Measurements from ENCODE around the gene RBFOX2. TPM values are rescaled to one million over a fixed set of nuclear protein-coding genes. Genes with fewer than 3 reads are reported as not detected.

The RBFOX2 gene
- total RNA-seq, 2 experiments from 2014 or later, result 0.36 to 1.1 TPM

- H3K4me1 Mint-ChIP-seq, result no peaks in the 10 kb centered on the region
- no peaks in the 10 kb centered on the region for H3K36me3 Mint-ChIP-seq
- no peaks in the 10 kb centered on the region for H3K9me3 Mint-ChIP-seq
- no peak overlapping the region for H3K27ac Mint-ChIP-seq
- ATAC-seq (ENCODE audit: low read depth) (no peak), DNase-seq (no peak)
- POLR2A ChIA-PET, result no interaction called here
- peaks cover 15% of the 10 kb centered on the region for H3K27me3 Mint-ChIP-seq
- no peak overlapping the region for H3K4me3 Mint-ChIP-seq
Observed at GRCh38 chr22:35775339-35775738, 253.3 kb downstream of the RBFOX2 start.

DNA sequence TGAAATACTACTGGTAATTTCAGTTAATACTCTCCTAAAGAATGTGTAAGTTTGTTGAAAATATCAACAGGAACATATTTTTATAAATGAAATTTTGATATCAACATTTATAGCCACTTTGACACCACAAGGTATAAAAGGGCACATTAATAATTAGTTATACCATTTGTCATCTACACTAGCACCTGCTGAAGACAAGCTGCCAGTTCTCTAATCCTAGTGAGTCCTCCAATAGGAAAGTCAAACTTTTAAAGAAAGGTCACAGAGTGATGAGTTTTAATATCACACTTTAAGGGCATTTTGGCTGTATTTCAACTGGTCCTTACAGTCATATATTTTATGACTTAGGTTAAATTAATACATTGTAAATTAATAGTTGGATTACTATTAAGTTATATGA, 258.6 kb downstream of the RBFOX2 start:
- no peak overlapping the region for H3K4me3 Mint-ChIP-seq
- ATAC-seq (ENCODE audit: low read depth), result no peak
- H3K36me3 Mint-ChIP-seq, result no peaks in the 10 kb centered on the region
- H3K27ac Mint-ChIP-seq, result no peak overlapping the region
- H3K4me1 Mint-ChIP-seq, result no peaks in the 10 kb centered on the region
- no peak for DNase-seq
- peaks cover 13% of the 10 kb centered on the region for H3K27me3 Mint-ChIP-seq
- POLR2A ChIA-PET, result no interaction called here
- no peaks in the 10 kb centered on the region for H3K9me3 Mint-ChIP-seq

GRCh38 chr22:35766654-35767580, 261.7 kb downstream of the RBFOX2 start:
- H3K4me3 Mint-ChIP-seq, result no peak overlapping the region
- H3K4me1 Mint-ChIP-seq, result no peaks in the 10 kb centered on the region
- H3K36me3 Mint-ChIP-seq, result no peaks in the 10 kb centered on the region
- H3K27me3 Mint-ChIP-seq, result peaks cover 10% of the 10 kb centered on the region
- DNase-seq (no peak), ATAC-seq (ENCODE audit: low read depth) (no peak)
- H3K9me3 Mint-ChIP-seq, result no peaks in the 10 kb centered on the region
- H3K27ac Mint-ChIP-seq, result no peak overlapping the region
- POLR2A ChIA-PET, result no interaction called here

DNA sequence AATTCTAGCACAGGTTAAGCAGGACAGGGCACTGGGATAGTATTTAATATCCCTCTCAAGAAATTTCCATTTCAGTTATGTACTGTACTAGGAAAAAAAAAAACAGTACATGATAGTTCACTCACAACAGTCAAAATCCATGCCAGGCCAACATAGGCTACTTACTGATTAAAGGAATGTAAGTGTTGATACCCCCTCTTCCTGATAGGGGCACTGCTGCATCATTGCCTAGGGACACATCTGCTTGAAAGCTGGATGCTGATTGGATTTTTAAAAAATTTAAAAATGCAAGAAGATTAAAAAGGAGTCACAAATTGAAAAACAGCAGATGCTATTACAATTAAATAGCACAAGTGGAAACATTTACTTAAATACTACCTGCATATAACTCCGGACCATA, 267.6 kb downstream of the RBFOX2 start:
- ATAC-seq (ENCODE audit: low read depth), result no peak
- no peak for DNase-seq
- POLR2A ChIA-PET, result no interaction called here

GRCh38 chr22:35758394-35758793, 270.2 kb downstream of the RBFOX2 start:
- H3K27ac Mint-ChIP-seq, result no peak overlapping the region

More for the DNA sequence above, 267.6 kb downstream of the RBFOX2 start:
- Mint-ChIP-seq H3K4me3 (no peak overlapping the region), H3K27me3 (peaks cover 3% of the 10 kb centered on the region), H3K36me3 (no peaks in the 10 kb centered on the region), H3K27ac (no peak overlapping the region), H3K9me3 (no peaks in the 10 kb centered on the region), H3K4me1 (no peaks in the 10 kb centered on the region)

DNA sequence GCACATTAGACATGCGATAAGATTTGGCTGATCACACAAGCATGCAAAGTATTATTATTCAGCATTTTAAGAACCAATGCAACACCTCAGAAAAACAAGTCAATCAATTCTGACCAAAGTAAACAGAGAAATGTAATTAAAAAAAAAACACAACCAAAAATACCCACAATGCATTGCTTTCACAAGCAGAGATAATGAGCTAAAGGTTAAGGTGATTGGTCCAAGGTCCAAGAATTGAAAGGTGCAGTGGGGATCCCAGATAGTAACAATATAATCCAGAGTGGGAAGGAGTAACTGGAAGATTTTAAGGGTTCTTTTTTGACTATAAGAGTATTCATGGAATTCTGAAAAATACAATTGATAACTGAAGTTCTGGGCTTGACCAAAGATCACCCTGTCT, 271.9 kb downstream of the RBFOX2 start:
- no peak overlapping the region for H3K4me3 Mint-ChIP-seq
- ATAC-seq (ENCODE audit: low read depth), result no peak
- H3K27me3 Mint-ChIP-seq, result peaks cover 2% of the 10 kb centered on the region
- H3K4me1 Mint-ChIP-seq, result peaks cover 4% of the 10 kb centered on the region
- no peaks in the 10 kb centered on the region for H3K36me3 Mint-ChIP-seq
- no peak overlapping the region for H3K27ac Mint-ChIP-seq
- DNase-seq, result no peak
- POLR2A ChIA-PET, result no interaction called here
- H3K9me3 Mint-ChIP-seq, result no peaks in the 10 kb centered on the region

More at GRCh38 chr22:35758394-35758793, 270.2 kb downstream of the RBFOX2 start:
- H3K9me3 Mint-ChIP-seq, result no peaks in the 10 kb centered on the region
- ATAC-seq (ENCODE audit: low read depth), result no peak
- no peak for DNase-seq
- POLR2A ChIA-PET, result no interaction called here
- no peak overlapping the region for H3K4me3 Mint-ChIP-seq
- peaks cover 2% of the 10 kb centered on the region for H3K27me3 Mint-ChIP-seq
- peaks cover 1% of the 10 kb centered on the region for H3K4me1 Mint-ChIP-seq
- H3K36me3 Mint-ChIP-seq, result no peaks in the 10 kb centered on the region

DNA sequence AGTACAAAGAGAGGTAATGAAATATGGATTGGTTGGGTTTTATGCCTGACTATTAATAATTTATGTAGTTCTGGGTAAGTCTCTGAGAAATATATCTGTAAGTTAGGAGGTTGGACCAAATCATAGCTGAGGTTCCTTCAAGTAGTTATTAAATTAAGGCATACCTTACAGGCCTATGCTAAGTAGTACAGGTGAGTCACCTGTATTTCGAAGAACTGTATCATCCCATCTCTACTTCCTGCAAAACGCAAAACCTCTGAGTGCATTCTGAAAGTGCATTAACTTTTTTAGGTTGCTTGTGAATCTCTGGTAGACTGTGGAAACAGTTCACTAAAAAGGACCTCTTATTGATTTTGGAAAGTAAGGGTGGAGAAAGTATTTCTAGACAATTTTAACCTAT, 273.9 kb downstream of the RBFOX2 start:
- ATAC-seq (ENCODE audit: low read depth), result no peak
- DNase-seq, result no peak
- Mint-ChIP-seq H3K9me3 (no peaks in the 10 kb centered on the region), H3K36me3 (no peaks in the 10 kb centered on the region), H3K4me3 (no peak overlapping the region), H3K27ac (no peak overlapping the region), H3K27me3 (peaks cover 5% of the 10 kb centered on the region), H3K4me1 (peaks cover 4% of the 10 kb centered on the region)
- POLR2A ChIA-PET, result no interaction called here

GRCh38 chr22:35752863-35753189, 275.8 kb downstream of the RBFOX2 start:
- Mint-ChIP-seq H3K4me3 (no peak overlapping the region), H3K27me3 (peaks cover 9% of the 10 kb centered on the region), H3K4me1 (peaks cover 4% of the 10 kb centered on the region), H3K27ac (no peak overlapping the region), H3K36me3 (no peaks in the 10 kb centered on the region), H3K9me3 (no peaks in the 10 kb centered on the region)
- ATAC-seq (ENCODE audit: low read depth) (no peak), DNase-seq (no peak)
- POLR2A ChIA-PET, result no interaction called here

- DNase-seq (no peak), ATAC-seq (ENCODE audit: low read depth) (no peak)
- no peaks in the 10 kb centered on the region for H3K36me3 Mint-ChIP-seq
- H3K4me1 Mint-ChIP-seq, result peaks cover 4% of the 10 kb centered on the region
- H3K9me3 Mint-ChIP-seq, result no peaks in the 10 kb centered on the region
- H3K27ac Mint-ChIP-seq, result no peak overlapping the region
- H3K27me3 Mint-ChIP-seq, result peaks cover 9% of the 10 kb centered on the region
- POLR2A ChIA-PET, result no interaction called here
- no peak overlapping the region for H3K4me3 Mint-ChIP-seq
Observed at GRCh38 chr22:35752006-35752862, 276.4 kb downstream of the RBFOX2 start.

DNA sequence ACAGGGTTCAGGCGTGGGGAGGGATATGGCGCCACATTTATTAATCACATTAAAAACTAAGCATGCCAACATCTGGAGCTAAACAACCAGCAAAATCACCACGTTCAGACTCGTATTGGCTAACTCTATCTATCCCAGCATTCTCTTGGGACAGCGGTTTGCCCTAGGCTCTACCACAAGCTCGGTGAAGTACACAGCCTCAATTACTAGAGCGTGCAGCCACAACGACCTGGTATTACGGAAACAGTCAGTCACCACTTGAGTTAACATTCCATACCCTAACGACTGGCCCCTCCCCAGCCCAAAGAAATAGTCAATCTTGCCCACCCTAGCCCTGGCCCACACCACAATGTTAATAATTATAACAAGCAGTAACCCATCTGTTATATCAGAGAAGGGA, 278.8 kb downstream of the RBFOX2 start:
- DNase-seq (no peak), ATAC-seq (ENCODE audit: low read depth) (no peak)
- Mint-ChIP-seq H3K4me1 (peaks cover 3% of the 10 kb centered on the region), H3K27me3 (peaks cover 11% of the 10 kb centered on the region), H3K36me3 (no peaks in the 10 kb centered on the region), H3K4me3 (no peak overlapping the region), H3K9me3 (no peaks in the 10 kb centered on the region), H3K27ac (no peak overlapping the region)
- POLR2A ChIA-PET, result no interaction called here

DNA sequence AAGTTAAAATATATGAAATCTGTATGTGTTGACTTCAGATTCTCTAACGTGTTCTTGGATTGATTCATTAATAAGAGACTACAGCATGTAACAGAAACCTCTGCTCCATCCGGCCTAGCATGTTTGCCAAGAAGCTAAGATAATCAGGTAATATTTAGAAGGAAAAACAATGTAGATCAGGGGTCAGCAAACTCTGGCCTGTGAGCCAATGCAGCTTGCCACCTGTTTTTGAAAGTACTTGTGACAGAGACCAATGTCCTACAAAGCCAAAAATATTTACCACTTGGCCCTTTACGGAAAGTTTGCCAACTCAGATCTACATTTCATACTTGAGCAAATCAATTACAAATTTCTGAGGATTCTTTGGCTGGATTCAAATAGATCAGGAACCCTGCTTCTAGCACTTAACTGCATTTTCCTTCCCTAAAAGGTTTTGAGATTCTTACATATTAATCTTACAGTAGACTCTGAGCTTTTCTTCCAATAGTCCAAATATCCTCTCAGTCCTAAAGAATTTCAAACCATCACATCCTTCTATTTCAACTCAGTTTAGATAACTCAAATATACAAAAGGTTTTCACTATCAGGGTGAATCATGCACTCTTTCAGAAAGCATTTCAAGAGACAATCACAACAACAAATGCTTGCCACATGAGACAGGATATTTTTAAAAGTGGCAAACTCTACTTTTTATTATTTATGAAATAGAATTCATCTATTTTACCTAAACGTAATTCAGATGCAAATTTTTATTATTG, 281.5 kb downstream of the RBFOX2 start:
- no peak for DNase-seq
- H3K36me3 Mint-ChIP-seq, result no peaks in the 10 kb centered on the region
- no peak overlapping the region for H3K4me3 Mint-ChIP-seq
- no peaks in the 10 kb centered on the region for H3K4me1 Mint-ChIP-seq
- no peak overlapping the region for H3K27ac Mint-ChIP-seq
- no peak for ATAC-seq (ENCODE audit: low read depth)
- H3K27me3 Mint-ChIP-seq, result peaks cover 13% of the 10 kb centered on the region
- POLR2A ChIA-PET, result no interaction called here
- H3K9me3 Mint-ChIP-seq, result no peaks in the 10 kb centered on the region

- POLR2A ChIA-PET, result no interaction called here
- no peaks in the 10 kb centered on the region for H3K4me1 Mint-ChIP-seq
- H3K27me3 Mint-ChIP-seq, result peaks cover 13% of the 10 kb centered on the region
Observed at GRCh38 chr22:35746248-35746647, 282.4 kb downstream of the RBFOX2 start.

GRCh38 chr22:35743326-35743860, 285.2 kb downstream of the RBFOX2 start:
- H3K27me3 Mint-ChIP-seq, result peaks cover 8% of the 10 kb centered on the region
- no peaks in the 10 kb centered on the region for H3K4me1 Mint-ChIP-seq
- ATAC-seq (ENCODE audit: low read depth) (no peak), DNase-seq (no peak)
- POLR2A ChIA-PET, result no interaction called here
- H3K9me3 Mint-ChIP-seq, result no peaks in the 10 kb centered on the region
- H3K36me3 Mint-ChIP-seq, result no peaks in the 10 kb centered on the region
- no peak overlapping the region for H3K4me3 Mint-ChIP-seq
- H3K27ac Mint-ChIP-seq, result no peak overlapping the region

More at GRCh38 chr22:35746248-35746647, 282.4 kb downstream of the RBFOX2 start:
- ATAC-seq (ENCODE audit: low read depth), result no peak
- Mint-ChIP-seq H3K27ac (no peak overlapping the region), H3K4me3 (no peak overlapping the region), H3K9me3 (no peaks in the 10 kb centered on the region), H3K36me3 (no peaks in the 10 kb centered on the region)
- no peak for DNase-seq

Data from activated naive CD8-positive, alpha-beta T cell treated with anti-CD3 and anti-CD28 coated beads, Interleukin-2, amount 10 ng/mL, durations not matched to agents 7 days and 5 days (primary cell).